ENCODE results near the gene SLC2A1.
"Not testable (repeated sequence)": the region's sequence is repeated elsewhere in the genome, so short reads cannot be mapped to it uniquely, and the experiment has no call there.

Gene SLC2A1

GRCh38 chr1:42924851-42925760, 33.6 kb downstream of the SLC2A1 start:
- DNase-seq (ENCODE audit: low read depth in 1 of 2, low spot score in 1 of 2) = no peak

DNA sequence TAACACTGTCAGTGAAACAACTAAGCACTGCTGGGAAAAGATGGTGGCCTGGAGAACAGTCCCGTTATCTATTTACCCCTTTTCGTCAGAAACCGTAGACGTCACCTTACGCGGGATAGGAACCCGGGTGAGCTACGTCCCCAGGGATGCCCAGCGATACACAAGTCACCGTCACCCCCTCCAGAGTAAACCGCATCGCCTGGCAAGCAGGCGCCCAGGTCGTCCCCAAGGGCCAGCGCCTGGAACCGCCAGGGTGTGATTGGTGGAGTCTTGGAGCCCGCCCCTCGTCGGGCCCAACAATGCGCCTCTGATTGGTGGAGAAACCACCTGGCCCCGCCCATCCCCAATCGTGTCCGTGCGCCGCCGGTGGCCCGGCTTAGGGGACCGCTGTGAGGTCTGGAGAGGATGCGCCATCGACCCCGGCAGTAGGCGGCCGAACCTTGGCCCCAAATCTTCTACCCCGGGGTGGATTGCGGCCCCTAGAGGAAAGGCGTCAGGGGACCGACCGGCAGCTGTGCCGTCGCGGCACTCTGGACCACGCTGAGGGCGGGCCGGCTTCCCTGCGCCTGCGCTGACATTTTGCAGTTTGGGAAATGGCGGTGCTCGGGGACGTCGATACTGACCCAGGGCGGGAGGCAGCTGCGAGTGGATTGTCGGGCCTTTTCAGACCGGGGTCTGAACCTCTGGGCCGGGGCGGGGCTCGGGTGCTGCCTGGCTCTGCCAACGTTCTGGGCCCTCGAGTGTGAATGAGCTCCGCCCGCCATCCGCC, 34.4 kb downstream of the SLC2A1 start:
- TF ChIP-seq JUND (IDR thresholded peaks at IDR 0.05; ENCODE audit: low read depth) = no peak
- peak; percentile 85 to 90 for DNase-seq (ENCODE audit: low read depth in 1 of 2, low spot score in 1 of 2)
- in situ Hi-C loops (cut with HindIII; ENCODE audit: low pct_unique_long_range_greater_than_20kb, low sequenced_read_pairs) = no loop called here

More at GRCh38 chr1:42924851-42925760, 33.6 kb downstream of the SLC2A1 start:
- TF ChIP-seq JUND (IDR thresholded peaks at IDR 0.05; ENCODE audit: low read depth) = no peak
- in situ Hi-C loops (cut with HindIII; ENCODE audit: low pct_unique_long_range_greater_than_20kb, low sequenced_read_pairs) = no loop called here

DNA sequence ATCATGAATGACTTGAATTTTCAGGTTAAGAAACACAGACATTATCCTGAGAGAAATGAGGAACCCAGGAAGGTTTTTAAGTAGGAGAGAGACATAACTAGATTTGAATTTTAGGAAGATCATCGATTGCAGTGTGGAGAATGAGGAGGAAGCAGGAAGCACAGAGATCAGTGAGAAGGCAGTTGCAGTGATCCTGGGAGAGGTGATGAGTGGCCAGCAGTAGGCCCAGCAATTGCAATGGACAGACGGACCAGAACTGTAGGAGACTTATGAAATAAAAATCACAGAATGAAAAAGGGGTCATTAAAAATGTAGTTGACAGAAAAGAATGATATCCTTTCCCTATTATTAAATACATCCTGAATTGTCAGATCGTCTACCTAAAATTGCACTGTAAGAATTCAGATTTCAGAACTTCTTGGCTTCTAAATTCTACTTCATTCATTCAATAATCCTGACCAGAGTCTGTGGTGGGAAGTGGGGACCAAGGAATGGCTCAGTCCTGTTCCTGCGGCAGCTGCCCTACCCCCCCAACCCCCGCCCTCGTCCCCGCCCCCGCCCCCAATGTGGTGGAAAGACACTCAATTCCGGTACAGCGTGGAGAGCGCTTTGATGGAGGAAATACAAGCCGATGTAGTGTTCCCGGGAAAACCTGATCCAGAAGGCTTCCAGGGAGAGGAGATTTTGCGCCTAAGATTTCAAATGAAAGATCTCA, 35.1 kb downstream of the SLC2A1 start:
- TF ChIP-seq JUND (IDR thresholded peaks at IDR 0.05; ENCODE audit: low read depth) = no peak
- in situ Hi-C loops (cut with HindIII; ENCODE audit: low pct_unique_long_range_greater_than_20kb, low sequenced_read_pairs) = no loop called here

GRCh38 chr1:42922687-42923366, 35.8 kb downstream of the SLC2A1 start:
- in situ Hi-C loops (cut with HindIII; ENCODE audit: low pct_unique_long_range_greater_than_20kb, low sequenced_read_pairs) = no loop called here
- peak; percentile 58 to 66 for DNase-seq (ENCODE audit: low read depth in 1 of 2, low spot score in 1 of 2)
- no peak for TF ChIP-seq JUND (IDR thresholded peaks at IDR 0.05; ENCODE audit: low read depth)

More for the DNA sequence above, 35.1 kb downstream of the SLC2A1 start:
- DNase-seq (ENCODE audit: low read depth in 1 of 2, low spot score in 1 of 2) = no peak

GRCh38 chr1:42921769-42922168, 36.9 kb downstream of the SLC2A1 start:
- in situ Hi-C loops (cut with HindIII; ENCODE audit: low pct_unique_long_range_greater_than_20kb, low sequenced_read_pairs) = no loop called here
- no peak for TF ChIP-seq JUND (IDR thresholded peaks at IDR 0.05; ENCODE audit: low read depth)
- no peak for DNase-seq (ENCODE audit: low read depth in 1 of 2, low spot score in 1 of 2)

- DNase-seq (ENCODE audit: low read depth in 1 of 2, low spot score in 1 of 2); in situ Hi-C loops (cut with HindIII; ENCODE audit: low pct_unique_long_range_greater_than_20kb, low sequenced_read_pairs): not testable (repeated sequence)
These were observed 39.0 kb downstream of the SLC2A1 start for GRCh38 chr1:42919651-42920050.

DNA sequence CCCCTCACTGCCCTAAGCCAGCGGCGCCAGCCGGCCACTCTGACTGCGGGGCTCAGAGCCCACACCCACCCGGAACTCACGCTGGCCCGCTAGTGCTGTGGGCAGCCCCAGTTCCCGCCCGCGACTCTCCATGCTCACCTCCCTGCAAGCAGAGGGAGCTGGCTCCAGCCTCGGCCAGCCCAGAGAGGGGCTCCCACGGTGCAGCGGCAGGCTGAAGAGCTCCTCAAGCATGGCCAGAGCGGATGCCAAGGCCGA, 41.5 kb downstream of the SLC2A1 start:
- TF ChIP-seq JUND (IDR thresholded peaks at IDR 0.05; ENCODE audit: low read depth) = no peak

DNA sequence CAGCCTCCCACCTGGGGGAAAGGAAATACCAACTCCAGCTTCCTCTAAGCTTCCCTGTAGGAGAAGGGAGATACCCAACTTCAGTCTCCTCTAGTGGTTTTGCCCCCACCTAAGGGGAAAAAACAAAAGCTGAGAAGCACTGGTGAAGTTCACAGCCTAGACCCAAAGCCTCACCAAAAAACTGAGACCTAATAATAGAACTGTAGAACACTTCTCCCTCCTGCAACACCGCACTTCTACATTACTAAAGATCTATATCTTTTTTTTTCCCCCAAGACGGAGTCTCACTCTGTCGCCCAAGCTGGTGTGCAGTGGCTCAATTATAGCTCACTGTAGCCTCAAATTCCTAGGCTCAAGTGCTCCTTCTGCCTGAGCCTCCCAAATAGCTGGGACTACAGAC, 43.2 kb downstream of the SLC2A1 start:
- no peak for DNase-seq (ENCODE audit: low read depth in 1 of 2, low spot score in 1 of 2)
- in situ Hi-C loops (cut with HindIII; ENCODE audit: low pct_unique_long_range_greater_than_20kb, low sequenced_read_pairs) = no loop called here
- no peak for TF ChIP-seq JUND (IDR thresholded peaks at IDR 0.05; ENCODE audit: low read depth)

More for the DNA sequence above, 41.5 kb downstream of the SLC2A1 start:
- in situ Hi-C loops (cut with HindIII; ENCODE audit: low pct_unique_long_range_greater_than_20kb, low sequenced_read_pairs) = no loop called here
- no peak for DNase-seq (ENCODE audit: low read depth in 1 of 2, low spot score in 1 of 2)

DNA sequence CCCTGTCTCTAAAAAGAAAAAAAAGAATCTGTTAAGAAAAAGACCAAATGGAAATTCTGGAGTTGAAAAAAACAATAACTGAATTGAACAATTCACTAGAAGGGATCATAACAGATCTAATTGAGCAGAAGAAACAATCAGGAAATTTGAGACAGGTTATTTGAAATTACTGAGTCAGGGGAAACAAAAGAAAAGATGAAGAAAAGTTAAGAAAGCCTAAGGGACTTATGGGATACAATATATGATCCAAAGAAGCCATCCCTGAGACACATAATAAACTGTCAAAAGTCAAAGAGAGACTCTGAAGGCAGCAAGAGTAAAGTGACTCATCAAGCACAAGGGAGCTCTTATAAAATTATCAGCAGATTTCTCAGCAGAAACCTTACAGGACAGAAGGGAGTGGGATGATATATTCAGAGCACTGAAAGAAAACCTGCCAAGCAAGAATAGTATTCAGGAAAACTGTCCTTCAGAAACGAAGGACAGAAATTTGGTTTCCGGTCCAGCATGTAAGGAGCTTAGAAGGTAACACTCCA, 44.5 kb downstream of the SLC2A1 start:
- no peak for TF ChIP-seq JUND (IDR thresholded peaks at IDR 0.05; ENCODE audit: low read depth)
- in situ Hi-C loops (cut with HindIII; ENCODE audit: low pct_unique_long_range_greater_than_20kb, low sequenced_read_pairs) = no loop called here
- DNase-seq (ENCODE audit: low read depth in 1 of 2, low spot score in 1 of 2) = no peak

- TF ChIP-seq JUND (IDR thresholded peaks at IDR 0.05; ENCODE audit: low read depth) = no peak
- in situ Hi-C loops (cut with HindIII; ENCODE audit: low pct_unique_long_range_greater_than_20kb, low sequenced_read_pairs) = no loop called here
- peak; percentile 48 to 82 for DNase-seq (ENCODE audit: low read depth in 1 of 2, low spot score in 1 of 2)
These were observed 45.1 kb downstream of the SLC2A1 start for GRCh38 chr1:42913426-42914091.

- in situ Hi-C loops (cut with HindIII; ENCODE audit: low pct_unique_long_range_greater_than_20kb, low sequenced_read_pairs) = no loop called here
- DNase-seq (ENCODE audit: low read depth in 1 of 2, low spot score in 1 of 2) = no peak
- TF ChIP-seq JUND (IDR thresholded peaks at IDR 0.05; ENCODE audit: low read depth) = no peak
These were observed 47.7 kb downstream of the SLC2A1 start for GRCh38 chr1:42910985-42911384.

Measured in T47D (cell line).